ENCODE measurements around the gene TRPM6. TPM values are rescaled to one million over a fixed set of nuclear protein-coding genes. Genes with fewer than 3 reads are reported as not detected.

TRPM6 gene
- total RNA-seq, 1 experiment from 2014 or later: 0.03 TPM

GRCh38 chr9:74691058-74691457 lies 196.7 kb downstream of the TRPM6 start:
- no peak for DNase-seq
- no peak overlapping the region for H3K4me3 ChIP-seq
- H3K27me3 ChIP-seq: no peaks in the 10 kb centered on the region
- no peaks in the 10 kb centered on the region for H3K9me3 ChIP-seq
- H3K36me3 ChIP-seq: no peaks in the 10 kb centered on the region

- Histone ChIP-seq H3K4me3 (no peak overlapping the region), H3K9me3 (no peaks in the 10 kb centered on the region), H3K27me3 (no peaks in the 10 kb centered on the region), H3K36me3 (no peaks in the 10 kb centered on the region)
- no peak for DNase-seq
These were observed 204.4 kb downstream of the TRPM6 start for GRCh38 chr9:74683322-74683721.

GRCh38 chr9:74681906-74682305 lies 205.8 kb downstream of the TRPM6 start:
- no peaks in the 10 kb centered on the region for H3K27me3 ChIP-seq
- no peak overlapping the region for H3K4me3 ChIP-seq
- no peaks in the 10 kb centered on the region for H3K9me3 ChIP-seq
- no peak for DNase-seq
- H3K36me3 ChIP-seq: no peaks in the 10 kb centered on the region

- no peak for DNase-seq
- Histone ChIP-seq H3K4me3 (no peak overlapping the region), H3K9me3 (no peaks in the 10 kb centered on the region), H3K36me3 (no peaks in the 10 kb centered on the region), H3K27me3 (no peaks in the 10 kb centered on the region)
These were observed 213.6 kb downstream of the TRPM6 start for GRCh38 chr9:74674077-74674476.

Other genes starting within 250 kb of the TRPM6 start
- 6.9 and 9.6 TPM in 2 replicates for gene C9orf40, start 65.0 kb upstream of the TRPM6 start, total RNA-seq (2014; rRNA removed; shearing (Covaris generic); ENCODE audit: low replicate concordance)
- gene CARNMT1, start 140.4 kb upstream of the TRPM6 start, total RNA-seq (2014; rRNA removed; shearing (Covaris generic); ENCODE audit: low replicate concordance): 8.6 and 19.8 TPM in 2 replicates
- 17.3 and 19.8 TPM in 2 replicates for gene NMRK1, start 200.2 kb upstream of the TRPM6 start, total RNA-seq (2014; rRNA removed; shearing (Covaris generic); ENCODE audit: low replicate concordance)
- 18.6 and 23.0 TPM in 2 replicates for gene OSTF1, start 200.6 kb upstream of the TRPM6 start, total RNA-seq (2014; rRNA removed; shearing (Covaris generic); ENCODE audit: low replicate concordance)

Measured in MG63 (cell line).